ENCODE data around the gene C1QTNF3.

DNA sequence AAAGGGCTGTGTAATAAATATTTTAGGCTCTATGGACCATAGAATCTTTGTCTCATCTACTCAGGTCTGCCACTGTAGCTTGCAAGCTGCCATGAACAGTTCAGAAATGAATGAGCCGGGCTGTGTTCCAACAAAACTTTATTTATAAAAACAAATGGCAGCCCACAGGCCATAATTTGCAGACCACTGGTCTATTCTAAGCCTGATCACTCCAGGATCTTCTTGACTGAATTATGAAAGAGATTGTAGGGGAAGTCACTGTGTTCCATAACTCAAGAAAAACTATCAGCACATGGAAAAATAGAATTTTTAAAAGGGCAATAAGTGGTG is 11.4 kb upstream of the C1QTNF3 start:
- no peak for TF ChIP-seq ZNF423 (tag by site-specific recombination; IDR thresholded peaks at IDR 0.05)
- TF ChIP-seq, protein P1, sequence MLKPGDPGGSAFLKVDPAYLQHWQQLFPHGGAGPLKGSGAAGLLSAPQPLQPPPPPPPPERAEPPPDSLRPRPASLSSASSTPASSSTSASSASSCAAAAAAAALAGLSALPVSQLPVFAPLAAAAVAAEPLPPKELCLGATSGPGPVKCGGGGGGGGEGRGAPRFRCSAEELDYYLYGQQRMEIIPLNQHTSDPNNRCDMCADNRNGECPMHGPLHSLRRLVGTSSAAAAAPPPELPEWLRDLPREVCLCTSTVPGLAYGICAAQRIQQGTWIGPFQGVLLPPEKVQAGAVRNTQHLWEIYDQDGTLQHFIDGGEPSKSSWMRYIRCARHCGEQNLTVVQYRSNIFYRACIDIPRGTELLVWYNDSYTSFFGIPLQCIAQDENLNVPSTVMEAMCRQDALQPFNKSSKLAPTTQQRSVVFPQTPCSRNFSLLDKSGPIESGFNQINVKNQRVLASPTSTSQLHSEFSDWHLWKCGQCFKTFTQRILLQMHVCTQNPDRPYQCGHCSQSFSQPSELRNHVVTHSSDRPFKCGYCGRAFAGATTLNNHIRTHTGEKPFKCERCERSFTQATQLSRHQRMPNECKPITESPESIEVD (tag by site-specific recombination; IDR thresholded peaks at IDR 0.05), result no peak
- TF ChIP-seq ATF2 (tag by site-specific recombination; IDR thresholded peaks at IDR 0.05; ENCODE audit: low read depth), result no peak
- TF ChIP-seq CTCF (tag by site-specific recombination; IDR thresholded peaks at IDR 0.05), result no peak
- no peak for TF ChIP-seq YY1 (tag by site-specific recombination; IDR thresholded peaks at IDR 0.05)
- TF ChIP-seq ZBTB1 (tag by site-specific recombination; IDR thresholded peaks at IDR 0.05), result no peak
- TF ChIP-seq ZNF335 (tag by site-specific recombination; conservative IDR thresholded peaks at IDR 0.05), result no peak
- TF ChIP-seq, protein P2, sequence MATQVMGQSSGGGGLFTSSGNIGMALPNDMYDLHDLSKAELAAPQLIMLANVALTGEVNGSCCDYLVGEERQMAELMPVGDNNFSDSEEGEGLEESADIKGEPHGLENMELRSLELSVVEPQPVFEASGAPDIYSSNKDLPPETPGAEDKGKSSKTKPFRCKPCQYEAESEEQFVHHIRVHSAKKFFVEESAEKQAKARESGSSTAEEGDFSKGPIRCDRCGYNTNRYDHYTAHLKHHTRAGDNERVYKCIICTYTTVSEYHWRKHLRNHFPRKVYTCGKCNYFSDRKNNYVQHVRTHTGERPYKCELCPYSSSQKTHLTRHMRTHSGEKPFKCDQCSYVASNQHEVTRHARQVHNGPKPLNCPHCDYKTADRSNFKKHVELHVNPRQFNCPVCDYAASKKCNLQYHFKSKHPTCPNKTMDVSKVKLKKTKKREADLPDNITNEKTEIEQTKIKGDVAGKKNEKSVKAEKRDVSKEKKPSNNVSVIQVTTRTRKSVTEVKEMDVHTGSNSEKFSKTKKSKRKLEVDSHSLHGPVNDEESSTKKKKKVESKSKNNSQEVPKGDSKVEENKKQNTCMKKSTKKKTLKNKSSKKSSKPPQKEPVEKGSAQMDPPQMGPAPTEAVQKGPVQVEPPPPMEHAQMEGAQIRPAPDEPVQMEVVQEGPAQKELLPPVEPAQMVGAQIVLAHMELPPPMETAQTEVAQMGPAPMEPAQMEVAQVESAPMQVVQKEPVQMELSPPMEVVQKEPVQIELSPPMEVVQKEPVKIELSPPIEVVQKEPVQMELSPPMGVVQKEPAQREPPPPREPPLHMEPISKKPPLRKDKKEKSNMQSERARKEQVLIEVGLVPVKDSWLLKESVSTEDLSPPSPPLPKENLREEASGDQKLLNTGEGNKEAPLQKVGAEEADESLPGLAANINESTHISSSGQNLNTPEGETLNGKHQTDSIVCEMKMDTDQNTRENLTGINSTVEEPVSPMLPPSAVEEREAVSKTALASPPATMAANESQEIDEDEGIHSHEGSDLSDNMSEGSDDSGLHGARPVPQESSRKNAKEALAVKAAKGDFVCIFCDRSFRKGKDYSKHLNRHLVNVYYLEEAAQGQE (tag by site-specific recombination; IDR thresholded peaks at IDR 0.05), result no peak
